ENCODE results near the gene METTL9. TPM values are rescaled to one million over a fixed set of nuclear protein-coding genes. Genes with fewer than 3 reads are reported as not detected.

METTL9 gene
- total and polyA plus RNA-seq, 9 of the 15 experiments (the other 6 are each of a cell fraction or from before 2014, with no cell fraction given) = 12.2 to 107 (median 79.1) TPM

GRCh38 chr16:21603928-21604327, 4.6 kb downstream of the METTL9 start:
- Histone ChIP-seq H3K79me2 (ENCODE audit: control insufficient read depth, insufficient read depth, low read length) (peaks cover 85% of the 10 kb centered on the region), H3K4me3 (no peak overlapping the region), H3K4me1 (replicated peaks in 1 of 2; ENCODE audit: control insufficient read depth in 2 of 2, insufficient read depth in 2 of 2, low read length in 2 of 2) (peaks cover 14 to 15% of the 10 kb centered on the region in 2 experiments; a peak in 4 of 5 replicates), H3K27me3 (ENCODE audit: control insufficient read depth in 2 of 2, insufficient read depth in 2 of 2, low read length in 2 of 2) (no peaks in the 10 kb centered on the region), H3K4me2 (ENCODE audit: insufficient read depth, low read length) (no peak overlapping the region), H4K20me1 (replicated peaks; ENCODE audit: control insufficient read depth, insufficient read depth, low read length) (no peaks in the 10 kb centered on the region; the same call in none of the 2 replicates), H3K9me1 (ENCODE audit: control insufficient read depth, insufficient read depth, low read length) (no peaks in the 10 kb centered on the region), H3K27ac (ENCODE audit: extremely low read depth, low read depth, low read length) (no peak overlapping the region), H3K9ac (ENCODE audit: insufficient read depth in 1 of 2, low read depth in 2 of 2, low read length in 2 of 2) (no peak overlapping the region), H3K36me3 (ENCODE audit: control insufficient read depth, insufficient read depth, low read length) (no peaks in the 10 kb centered on the region), H3K9me3 (replicated peaks; ENCODE audit: control insufficient read depth, insufficient read depth, low read depth, low read length) (no peaks in the 10 kb centered on the region), H2AFZ (ENCODE audit: low read depth, low read length) (no peak overlapping the region)
- WGBS (ENCODE audit: insufficient coverage, low coverage, missing lambda C conversion rate) = 28% methylated on average over 3 of the region's 3 CpGs
- peak in 2 of 4 experiments; percentile 32 to 57 for DNase-seq (ENCODE audit: extremely low read depth in 1 of 4, low spot score in 3 of 4)
- ChIA-PET POLR2A (interaction anchor here (0.6 to 2.0 kb wide), 10 partner anchors 8 to 1171 kb away, joined by 3 to 10 read pairs (median 4); no protein-coding TSS in a partner anchor), CTCF (ENCODE audit: low intra/inter-chr PET ratio) (no interaction called here)
- FAIRE-seq = peak; percentile 37
- ATAC-seq = peak; percentile 27
- in situ Hi-C loops (cut with MboI) = no loop called here
- intact Hi-C loops (cut with micrococcal nuclease) = no loop called here
- no TSS peak for BruUV-seq (replicated peaks)
- TF ChIP-seq BRF2 (IDR thresholded peaks at IDR 0.05; ENCODE audit: borderline replicate concordance, insufficient read depth, insufficient read length) (no peak), ATF2 (CRISPR knock-in tag; IDR thresholded peaks at IDR 0.05) (no peak), ZFPM2 (CRISPR knock-in tag; IDR thresholded peaks at IDR 0.05) (no peak), MEF2A (IDR thresholded peaks at IDR 0.05; ENCODE audit: control insufficient read depth, low read depth, low read length) (no peak), ZNF12 (CRISPR knock-in tag; IDR thresholded peaks at IDR 0.05) (no peak), MEIS2 (IDR thresholded peaks at IDR 0.05; ENCODE audit: partially characterized antibody) (peak; percentile 96), ZNF778 (CRISPR knock-in tag; IDR thresholded peaks at IDR 0.05) (no peak), THRA (IDR thresholded peaks at IDR 0.05) (no peak), PREB (CRISPR knock-in tag; IDR thresholded peaks at IDR 0.05) (no peak), HMBOX1 (IDR thresholded peaks at IDR 0.05) (peak; percentile 70; the same call in 1 of the 2 replicates), SP2 (IDR thresholded peaks at IDR 0.05; ENCODE audit: extremely low read depth, low read depth, low read length, poor library complexity, severe bottlenecking) (no peak), RFX1 (IDR thresholded peaks at IDR 0.05) (no peak), E2F1 (CRISPR knock-in tag; IDR thresholded peaks at IDR 0.05) (no peak)

Measured in K562 (cell line).